Cerebellar nuclear complex (tissue), 1 donor: Measurements from ENCODE around the gene TRMT2A.
"Not testable (repeated sequence)": the region's sequence is repeated elsewhere in the genome, so short reads cannot be mapped to it uniquely, and the experiment has no call there.

Source experiments
- DNase-seq, 2 experiments: peaks; one replicate each; lab custom pipeline; 2025; lab: John Stamatoyannopoulos, UW

The TRMT2A gene

GRCh38 chr22:20086101-20086599 is 30.9 kb downstream of the TRMT2A start:
- no peak for DNase-seq

- DNase-seq: no peak
Measured at GRCh38 chr22:20085651-20086050, 31.4 kb downstream of the TRMT2A start.

GRCh38 chr22:20084547-20085413 is 32.2 kb downstream of the TRMT2A start:
- DNase-seq: no peak

GRCh38 chr22:20083891-20084546 is 33.0 kb downstream of the TRMT2A start:
- no peak for DNase-seq

GRCh38 chr22:20083157-20083890 is 33.7 kb downstream of the TRMT2A start:
- no peak for DNase-seq

- DNase-seq: no peak
Measured at GRCh38 chr22:20080776-20081654, 36.0 kb downstream of the TRMT2A start.

- no peak for DNase-seq
Measured at GRCh38 chr22:20080445-20080775, 36.6 kb downstream of the TRMT2A start.

GRCh38 chr22:20079745-20080444 is 37.1 kb downstream of the TRMT2A start, which contains the start of gene DGCR8:
Gene DGCR8, plus strand, starts transcription at chr22:20080241. Its CDS starts 5,723 bp downstream, at chr22:20085964.
- DNase-seq: peak in 1 of 2 experiments; percentile 77

GRCh38 chr22:20076627-20077172 is 40.3 kb downstream of the TRMT2A start:
- no peak for DNase-seq

GRCh38 chr22:20071524-20071972 is 45.5 kb downstream of the TRMT2A start:
- no peak for DNase-seq

- no peak for DNase-seq
Measured at GRCh38 chr22:20069331-20070042, 47.5 kb downstream of the TRMT2A start.

GRCh38 chr22:20068640-20069039 is 48.4 kb downstream of the TRMT2A start:
- no peak for DNase-seq

GRCh38 chr22:20067384-20067682 is 49.7 kb downstream of the TRMT2A start:
- DNase-seq: not testable (repeated sequence)

- DNase-seq: no peak
Measured at GRCh38 chr22:20066617-20067383, 50.2 kb downstream of the TRMT2A start.

GRCh38 chr22:20065896-20066616 is 51.0 kb downstream of the TRMT2A start:
- no peak for DNase-seq

GRCh38 chr22:20064545-20065262 is 52.3 kb downstream of the TRMT2A start:
- DNase-seq: no peak

GRCh38 chr22:20064140-20064480 is 52.9 kb downstream of the TRMT2A start:
- no peak for DNase-seq
